Measurements from ENCODE around the gene FAAP20. TPM values are rescaled to one million over a fixed set of nuclear protein-coding genes. Genes with fewer than 3 reads are reported as not detected.

FAAP20 gene
- total RNA-seq, 4 donors from 2014 or later, result 16.5 to 31.2 (median 25.4) TPM

DNA sequence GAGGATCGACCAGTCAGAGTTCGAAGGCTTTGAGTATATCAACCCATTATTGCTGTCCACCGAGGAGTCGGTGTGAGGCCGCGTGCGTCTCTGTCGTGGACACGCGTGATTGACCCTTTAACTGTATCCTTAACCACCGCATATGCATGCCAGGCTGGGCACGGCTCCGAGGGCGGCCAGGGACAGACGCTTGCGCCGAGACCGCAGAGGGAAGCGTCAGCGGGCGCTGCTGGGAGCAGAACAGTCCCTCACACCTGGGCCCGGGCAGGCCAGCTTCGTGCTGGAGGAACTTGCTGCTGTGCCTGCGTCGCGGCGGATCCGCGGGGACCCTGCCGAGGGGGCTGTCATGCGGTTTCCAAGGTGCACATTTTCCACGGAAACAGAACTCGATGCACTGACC is 9.6 kb downstream of the FAAP20 start:
- DNase-seq, result no peak
- no peaks in the 10 kb centered on the region for H3K27me3 ChIP-seq
- no peak for TF ChIP-seq POLR2A (IDR thresholded peaks at IDR 0.05)
- TF ChIP-seq, protein P1, sequence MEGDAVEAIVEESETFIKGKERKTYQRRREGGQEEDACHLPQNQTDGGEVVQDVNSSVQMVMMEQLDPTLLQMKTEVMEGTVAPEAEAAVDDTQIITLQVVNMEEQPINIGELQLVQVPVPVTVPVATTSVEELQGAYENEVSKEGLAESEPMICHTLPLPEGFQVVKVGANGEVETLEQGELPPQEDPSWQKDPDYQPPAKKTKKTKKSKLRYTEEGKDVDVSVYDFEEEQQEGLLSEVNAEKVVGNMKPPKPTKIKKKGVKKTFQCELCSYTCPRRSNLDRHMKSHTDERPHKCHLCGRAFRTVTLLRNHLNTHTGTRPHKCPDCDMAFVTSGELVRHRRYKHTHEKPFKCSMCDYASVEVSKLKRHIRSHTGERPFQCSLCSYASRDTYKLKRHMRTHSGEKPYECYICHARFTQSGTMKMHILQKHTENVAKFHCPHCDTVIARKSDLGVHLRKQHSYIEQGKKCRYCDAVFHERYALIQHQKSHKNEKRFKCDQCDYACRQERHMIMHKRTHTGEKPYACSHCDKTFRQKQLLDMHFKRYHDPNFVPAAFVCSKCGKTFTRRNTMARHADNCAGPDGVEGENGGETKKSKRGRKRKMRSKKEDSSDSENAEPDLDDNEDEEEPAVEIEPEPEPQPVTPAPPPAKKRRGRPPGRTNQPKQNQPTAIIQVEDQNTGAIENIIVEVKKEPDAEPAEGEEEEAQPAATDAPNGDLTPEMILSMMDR (IDR thresholded peaks at IDR 0.05), result no peak
- no peaks in the 10 kb centered on the region for H3K9me3 ChIP-seq
- H3K4me3 ChIP-seq, result no peak overlapping the region
- H3K36me3 ChIP-seq, result peaks cover 0 to 29% (median 0%) of the 10 kb centered on the region in 3 donors
- H3K27ac ChIP-seq, result no peak overlapping the region
- H3K4me1 ChIP-seq, result peaks cover 0 to 7% (median 0%) of the 10 kb centered on the region in 4 donors

DNA sequence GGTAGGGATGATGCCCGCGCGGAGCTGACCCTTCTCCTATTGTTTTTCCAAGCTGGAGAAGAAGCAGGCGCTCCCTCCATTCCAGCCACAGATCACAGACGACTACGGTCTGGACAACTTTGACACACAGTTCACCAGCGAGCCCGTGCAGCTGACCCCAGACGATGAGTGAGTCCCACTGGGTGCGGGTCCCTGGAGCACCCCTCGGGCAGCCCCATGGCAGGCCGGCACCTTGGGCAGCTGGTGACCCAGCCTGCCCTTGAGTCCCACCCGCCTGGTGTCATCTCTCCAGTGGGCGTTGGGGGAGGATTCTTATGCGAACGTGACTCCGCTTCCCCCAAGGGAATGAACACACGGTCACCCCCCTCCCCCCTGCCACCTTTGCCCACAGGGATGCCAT is 10.0 kb downstream of the FAAP20 start:
- Histone ChIP-seq H3K27ac (no peak overlapping the region), H3K36me3 (peaks cover 0 to 32% (median 0%) of the 10 kb centered on the region in 3 donors), H3K4me1 (peaks cover 0 to 5% (median 0%) of the 10 kb centered on the region in 4 donors), H3K9me3 (no peaks in the 10 kb centered on the region), H3K27me3 (no peaks in the 10 kb centered on the region), H3K4me3 (no peak overlapping the region)
- TF ChIP-seq, protein P1 (IDR thresholded peaks at IDR 0.05), result no peak
- no peak for TF ChIP-seq POLR2A (IDR thresholded peaks at IDR 0.05)
- no peak for DNase-seq

DNA sequence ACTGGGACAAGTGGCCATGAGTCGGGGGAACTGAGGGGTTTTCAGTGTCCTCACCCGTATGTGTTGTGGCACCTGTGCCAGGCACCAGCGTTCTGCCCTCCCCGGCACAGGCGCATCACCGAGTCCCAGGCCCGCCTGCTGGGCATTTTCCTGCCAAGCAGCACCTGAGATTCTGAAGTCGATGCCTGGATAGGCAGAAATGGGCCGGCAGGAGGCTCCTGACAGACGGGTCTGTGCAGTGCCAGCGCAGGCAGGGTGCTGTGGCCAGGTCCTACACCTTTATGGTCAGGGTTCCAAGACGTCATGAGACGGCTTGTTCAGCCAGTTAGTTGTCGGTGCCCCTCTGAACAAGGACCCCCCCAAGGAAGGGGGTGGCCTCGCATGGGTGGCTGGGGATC is 10.6 kb downstream of the FAAP20 start:
- TF ChIP-seq POLR2A (IDR thresholded peaks at IDR 0.05), result no peak
- TF ChIP-seq, protein P1 (IDR thresholded peaks at IDR 0.05), result no peak
- H3K9me3 ChIP-seq, result no peaks in the 10 kb centered on the region
- no peaks in the 10 kb centered on the region for H3K27me3 ChIP-seq
- no peak for DNase-seq
- peaks cover 0 to 1% (median 0%) of the 10 kb centered on the region in 4 donors for H3K4me1 ChIP-seq
- H3K4me3 ChIP-seq, result no peak overlapping the region
- no peak overlapping the region for H3K27ac ChIP-seq
- H3K36me3 ChIP-seq, result peaks cover 0 to 37% (median 0%) of the 10 kb centered on the region in 3 donors

DNA sequence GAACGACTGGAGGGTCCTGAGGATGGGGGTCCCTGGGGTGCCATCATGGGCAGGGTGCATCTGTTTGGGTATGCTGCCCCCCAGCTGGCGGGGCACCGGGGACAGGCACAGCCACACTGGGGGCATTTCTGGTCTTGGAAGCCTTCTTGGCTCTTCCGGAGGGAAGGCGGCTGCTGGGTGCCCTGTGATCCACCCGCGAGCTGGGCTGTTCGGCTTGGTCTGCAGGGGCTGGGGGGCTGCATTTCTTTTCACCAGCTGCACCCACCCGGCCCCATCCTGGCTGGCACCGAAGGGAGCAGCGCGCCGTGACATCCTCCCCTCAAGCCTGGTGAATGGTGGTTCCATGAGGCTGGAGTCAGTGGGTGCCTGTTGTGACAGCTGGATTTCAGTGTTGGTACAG is 12.2 kb downstream of the FAAP20 start:
- no peak for DNase-seq
- TF ChIP-seq POLR2A (IDR thresholded peaks at IDR 0.05), result no peak
- TF ChIP-seq, protein P1 (IDR thresholded peaks at IDR 0.05), result no peak
- no peaks in the 10 kb centered on the region for H3K9me3 ChIP-seq
- H3K4me1 ChIP-seq, result no peaks in the 10 kb centered on the region
- H3K4me3 ChIP-seq, result no peak overlapping the region
- H3K27me3 ChIP-seq, result no peaks in the 10 kb centered on the region
- H3K36me3 ChIP-seq, result peaks cover 0 to 40% (median 0%) of the 10 kb centered on the region in 3 donors
- H3K27ac ChIP-seq, result no peak overlapping the region

DNA sequence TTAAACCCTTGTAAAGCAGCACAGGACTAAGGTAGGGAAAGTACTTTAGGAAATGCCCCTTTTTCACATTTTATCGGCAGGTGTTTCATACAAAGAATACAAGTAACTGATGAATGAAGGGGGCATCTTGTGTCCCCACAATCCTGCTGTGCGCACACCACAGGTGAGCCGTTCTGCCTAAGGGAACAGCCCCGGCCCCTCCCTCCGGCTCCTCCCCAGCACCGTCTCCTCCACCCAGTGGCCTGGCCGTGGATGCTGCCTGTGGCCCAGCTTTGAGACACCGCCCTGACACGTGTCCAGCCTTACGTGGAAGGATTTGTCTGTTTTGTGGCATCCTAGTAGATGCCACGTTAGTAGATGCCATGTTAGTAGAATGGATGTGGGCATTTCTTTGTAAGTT is 12.8 kb downstream of the FAAP20 start:
- Histone ChIP-seq H3K9me3 (no peaks in the 10 kb centered on the region), H3K27ac (no peak overlapping the region), H3K36me3 (peaks cover 0 to 40% (median 0%) of the 10 kb centered on the region in 3 donors), H3K27me3 (no peaks in the 10 kb centered on the region), H3K4me3 (no peak overlapping the region), H3K4me1 (no peaks in the 10 kb centered on the region)
- DNase-seq, result no peak
- no peak for TF ChIP-seq POLR2A (IDR thresholded peaks at IDR 0.05)
- TF ChIP-seq, protein P1 (IDR thresholded peaks at IDR 0.05), result no peak

DNA sequence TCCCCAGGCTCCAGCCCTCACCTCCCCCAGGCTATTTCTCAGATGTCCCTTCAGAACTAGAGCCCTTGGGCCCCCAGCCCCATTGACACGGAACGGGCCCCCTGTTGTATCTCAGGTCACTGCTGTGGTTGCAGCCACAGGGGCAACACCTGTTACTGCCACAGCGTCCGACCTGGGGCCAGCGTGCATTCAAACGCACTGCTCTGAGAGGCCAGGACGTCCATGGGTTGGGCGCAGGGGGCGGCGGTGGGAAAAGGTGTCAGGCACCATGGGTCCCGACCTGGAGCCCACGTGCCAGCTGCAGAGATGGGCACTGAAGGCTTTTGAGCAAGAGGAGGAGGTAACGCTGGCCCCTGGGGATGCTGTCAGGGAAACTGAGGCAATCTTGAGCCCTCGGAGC is 13.3 kb downstream of the FAAP20 start:
- TF ChIP-seq, protein P1 (IDR thresholded peaks at IDR 0.05), result no peak
- TF ChIP-seq POLR2A (IDR thresholded peaks at IDR 0.05), result no peak
- Histone ChIP-seq H3K27ac (no peak overlapping the region), H3K4me1 (no peaks in the 10 kb centered on the region), H3K27me3 (no peaks in the 10 kb centered on the region), H3K4me3 (no peak overlapping the region), H3K9me3 (no peaks in the 10 kb centered on the region), H3K36me3 (peaks cover 0 to 40% (median 0%) of the 10 kb centered on the region in 3 donors)
- no peak for DNase-seq

All from Peyer's patch (tissue), 4 donors.